Fibroblast of villous mesenchyme (primary cell): ENCODE measurements around the gene FAAP24. TPM values are rescaled to one million over a fixed set of nuclear protein-coding genes. Genes with fewer than 3 reads are reported as not detected.
"Not testable (repeated sequence)": the region's sequence is repeated elsewhere in the genome, so short reads cannot be mapped to it uniquely, and the experiment has no call there.

Experiments
- DNase-seq: peaks from one replicate; pipeline ENCODE4 v3.0.0-alpha.2; 2010; ENCODE audit warnings: low read depth
- H3K4me3 ChIP-seq: 2 replicates; pipeline ENCODE4 v1.5.1; 2011; ENCODE audit warnings: low read depth, mild to moderate bottlenecking, low read length
- CTCF ChIP-seq: IDR thresholded peaks from 2 replicates; pipeline ENCODE4 v1.5.1; 2012; ENCODE audit warnings: low read depth, mild to moderate bottlenecking, low read length; ENCODE audit not compliant: insufficient read depth
- total RNA-seq: library from RNA; depleted of rRNA; stranded (reverse); fragments of >200 nt; gene quantifications from 2 replicates; pipeline ENCODE4 v1.2.3, GENCODE V29; 2012

FAAP24 gene
- total RNA-seq, 1 donor = 0.86 TPM

GRCh38 chr19:32988724-32989123 is 16.7 kb downstream of the FAAP24 start:
- no peak for TF ChIP-seq CTCF
- no peak overlapping the region for H3K4me3 ChIP-seq
- DNase-seq = no peak

- not testable (repeated sequence) for H3K4me3 ChIP-seq, DNase-seq
These were observed 23.9 kb downstream of the FAAP24 start for GRCh38 chr19:32995966-32996365.

GRCh38 chr19:32997061-32997464 is 25.0 kb downstream of the FAAP24 start:
- peak; percentile 42 for DNase-seq
- not testable (repeated sequence) for H3K4me3 ChIP-seq

- DNase-seq = no peak
- TF ChIP-seq CTCF = no peak
These were observed 25.8 kb downstream of the FAAP24 start for GRCh38 chr19:32997716-32998355.

GRCh38 chr19:32998722-32999121 is 26.7 kb downstream of the FAAP24 start:
- no peak for DNase-seq
- H3K4me3 ChIP-seq = no peak overlapping the region
- no peak for TF ChIP-seq CTCF

More at GRCh38 chr19:32997716-32998355, 25.8 kb downstream of the FAAP24 start:
- H3K4me3 ChIP-seq = no peak overlapping the region

GRCh38 chr19:33000510-33000909 is 28.5 kb downstream of the FAAP24 start:
- no peak for DNase-seq
- no peak for TF ChIP-seq CTCF
- H3K4me3 ChIP-seq = no peak overlapping the region

- no peak overlapping the region for H3K4me3 ChIP-seq
- TF ChIP-seq CTCF = no peak
- DNase-seq = no peak
These were observed 28.9 kb downstream of the FAAP24 start for GRCh38 chr19:33000910-33001309.

- not testable (repeated sequence) for DNase-seq, H3K4me3 ChIP-seq
These were observed 30.3 kb downstream of the FAAP24 start for GRCh38 chr19:33002126-33002865.

GRCh38 chr19:33003424-33004024 is 31.5 kb downstream of the FAAP24 start:
- H3K4me3 ChIP-seq, DNase-seq: not testable (repeated sequence)
